Effector CD8-positive, alpha-beta T cell (primary cell): ENCODE results near the gene OR2AG1.
"Not testable (repeated sequence)": the region's sequence is repeated elsewhere in the genome, so short reads cannot be mapped to it uniquely, and the experiment has no call there.

Experiments
- DNase-seq: peaks from one replicate; lab custom pipeline; 2025; lab: John Stamatoyannopoulos, UW

OR2AG1 gene

GRCh38 chr11:6794639-6795038 lies 11.8 kb downstream of the OR2AG1 start:
- DNase-seq, result no peak

GRCh38 chr11:6799402-6799801 lies 16.6 kb downstream of the OR2AG1 start, which contains the start of gene OR6A2:
Gene OR6A2 (minus strand): TSS chr11:6799689. CDS start chr11:6795708, 3,981 bp downstream.
- DNase-seq, result no peak

GRCh38 chr11:6801075-6801474 lies 18.3 kb downstream of the OR2AG1 start:
- DNase-seq, result not testable (repeated sequence)

- DNase-seq, result no peak
These were observed 29.7 kb downstream of the OR2AG1 start for GRCh38 chr11:6812390-6813005.

- DNase-seq, result no peak
These were observed 30.8 kb downstream of the OR2AG1 start for GRCh38 chr11:6813656-6814055.

- no peak for DNase-seq
These were observed 34.9 kb downstream of the OR2AG1 start for GRCh38 chr11:6817694-6818093.

- no peak for DNase-seq
These were observed 36.1 kb downstream of the OR2AG1 start for GRCh38 chr11:6818967-6819366.

GRCh38 chr11:6824136-6824823 lies 41.5 kb downstream of the OR2AG1 start:
- no peak for DNase-seq

- DNase-seq, result no peak
These were observed 42.5 kb downstream of the OR2AG1 start for GRCh38 chr11:6825231-6825744.

GRCh38 chr11:6828103-6828502 lies 45.3 kb downstream of the OR2AG1 start:
- no peak for DNase-seq

GRCh38 chr11:6833356-6833755 lies 50.5 kb downstream of the OR2AG1 start:
- no peak for DNase-seq

- DNase-seq, result no peak
These were observed 51.2 kb downstream of the OR2AG1 start for GRCh38 chr11:6834021-6834420.
